B cell (primary cell): ENCODE data around the gene C14orf119.

ENCODE experiments used
- EZH2 ChIP-seq: IDR thresholded peaks from 2 replicates; pipeline ENCODE4 v1.6.1; 2012; ENCODE audit warnings: borderline replicate concordance, low read depth, mild to moderate bottlenecking, moderate library complexity, low read length; ENCODE audit not compliant: insufficient read depth, poor library complexity, severe bottlenecking
- TF ChIP-seq, protein P1 (sequence below): fragments of 200-600 bp; IDR thresholded peaks from one replicate; pipeline ENCODE4 v1.8.0; 2022; ENCODE audit warnings: antibody characterized with exemption, mild to moderate bottlenecking

DNA sequence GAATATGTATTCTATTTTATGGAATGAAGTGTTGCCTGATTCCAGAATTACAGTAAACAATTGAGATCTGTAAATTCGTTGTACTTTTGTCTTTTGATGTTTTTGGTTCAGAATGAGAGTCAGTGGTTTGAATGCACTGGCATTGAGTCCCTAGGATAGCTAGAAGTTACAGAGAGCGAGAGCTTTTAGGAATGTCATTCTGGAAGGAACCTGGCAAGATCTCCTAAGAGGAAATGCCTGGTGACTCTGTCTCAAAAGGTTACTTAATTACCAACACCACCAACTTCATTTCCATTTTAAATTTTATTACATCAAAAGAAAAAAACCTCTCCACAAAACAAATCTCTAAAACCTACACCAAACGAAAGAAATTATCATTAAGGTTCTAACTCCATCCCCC is 29.7 kb downstream of the C14orf119 start:
- TF ChIP-seq, protein P1, sequence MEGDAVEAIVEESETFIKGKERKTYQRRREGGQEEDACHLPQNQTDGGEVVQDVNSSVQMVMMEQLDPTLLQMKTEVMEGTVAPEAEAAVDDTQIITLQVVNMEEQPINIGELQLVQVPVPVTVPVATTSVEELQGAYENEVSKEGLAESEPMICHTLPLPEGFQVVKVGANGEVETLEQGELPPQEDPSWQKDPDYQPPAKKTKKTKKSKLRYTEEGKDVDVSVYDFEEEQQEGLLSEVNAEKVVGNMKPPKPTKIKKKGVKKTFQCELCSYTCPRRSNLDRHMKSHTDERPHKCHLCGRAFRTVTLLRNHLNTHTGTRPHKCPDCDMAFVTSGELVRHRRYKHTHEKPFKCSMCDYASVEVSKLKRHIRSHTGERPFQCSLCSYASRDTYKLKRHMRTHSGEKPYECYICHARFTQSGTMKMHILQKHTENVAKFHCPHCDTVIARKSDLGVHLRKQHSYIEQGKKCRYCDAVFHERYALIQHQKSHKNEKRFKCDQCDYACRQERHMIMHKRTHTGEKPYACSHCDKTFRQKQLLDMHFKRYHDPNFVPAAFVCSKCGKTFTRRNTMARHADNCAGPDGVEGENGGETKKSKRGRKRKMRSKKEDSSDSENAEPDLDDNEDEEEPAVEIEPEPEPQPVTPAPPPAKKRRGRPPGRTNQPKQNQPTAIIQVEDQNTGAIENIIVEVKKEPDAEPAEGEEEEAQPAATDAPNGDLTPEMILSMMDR: no peak
- TF ChIP-seq EZH2: no peak
